Heart right ventricle (tissue), 16 donors: Measurements from ENCODE around the gene POLR2L. TPM values are rescaled to one million over a fixed set of nuclear protein-coding genes. Genes with fewer than 3 reads are reported as not detected.
A peak's percentile ranks its signal among the peaks of the same experiment; 100 is the strongest.

Experiments used
- ATAC-seq, 8 donors: fragments of 200-7000 bp; cut with Tn5 transposase; one replicate each; pipeline ENCODE4 v1.9.1; 2020; ENCODE audit warnings: mild to moderate bottlenecking in 8 of 8, moderate library complexity in 8 of 8, moderate number of reproducible peaks in 1 of 8
- DNase-seq, 2 donors: peaks; one replicate each; pipeline ENCODE4 v3.0.0-alpha.2; 2020
- H3K27ac ChIP-seq, 10 donors: fragments of 200-600 bp; sonication (generic) in 2 of 10; one replicate each; pipeline versions ENCODE4 v1.5.0 to v1.8.0; 2020 to 2022; ENCODE audit warnings: mild to moderate bottlenecking in 3 of 10
- H3K27me3 ChIP-seq, 7 donors: fragments of 200-600 bp; one replicate each; pipeline ENCODE4 v1.8.0; 2021 to 2022; ENCODE audit warnings: mild to moderate bottlenecking in 2 of 7
- H3K36me3 ChIP-seq, 9 donors: fragments of 200-600 bp; sonication (generic) in 1 of 9; one replicate each; pipeline versions ENCODE4 v1.5.0 to v1.8.0; 2020 to 2022; ENCODE audit warnings: mild to moderate bottlenecking in 2 of 9
- H3K4me1 ChIP-seq, 9 donors: fragments of 200-600 bp; sonication (generic) in 1 of 9; one replicate each; pipeline versions ENCODE4 v1.5.0 to v1.8.0; 2020 to 2022; ENCODE audit warnings: mild to moderate bottlenecking in 4 of 9
- H3K4me3 ChIP-seq, 10 donors: fragments of 200-600 bp; sonication (generic) in 2 of 10; one replicate each; pipeline versions ENCODE4 v1.5.0 to v1.8.0; 2020 to 2022; ENCODE audit warnings: mild to moderate bottlenecking in 7 of 10, moderate library complexity in 2 of 10
- H3K9me3 ChIP-seq, 11 donors: fragments of 200-600 bp in 10 of 11; sonication (generic) in 2 of 11; one replicate each; pipeline versions ENCODE4 v1.5.0 to v1.8.0; 2013 to 2022; ENCODE audit warnings: mild to moderate bottlenecking in 2 of 11, control low read depth in 1 of 11, moderate library complexity in 1 of 11
- WGBS, 2 donors: extraction: QIAGEN DNeasy Blood & Tissue Kit; methylation state at CpG; one replicate each; pipeline ENCODE4 v1.1.7; 2013; ENCODE audit warnings: inconsistent platforms in 1 of 2; 5-methylcytosine and 5-hydroxymethylcytosine counted together
- intact Hi-C, 10 donors: fragments of 100-400 bp; cut with DNase I; formaldehyde crosslinking; loops; one replicate each; pipeline versions ENCODE4 v1.11.1 to v1.14.2; 2022
- polyA plus RNA-seq, 2 donors: library from polyadenylated mRNA; stranded (reverse); fragments of 200-250 nt; gene quantifications; one replicate each; pipeline ENCODE4 v1.2.3, GENCODE V29; 2013
- total RNA-seq, 10 donors: library from RNA; stranded (reverse); fragmentation: NEBNext Ultra II Directional in 3 of 10; extraction: Animal tissue kit (Norgen Biotek cat#: 25700) in 3 of 10; gene quantifications; one replicate each; pipeline versions ENCODE4 v1.2.1 to v1.2.4, GENCODE V29; 2021 to 2023
- TF ChIP-seq, protein P1 (sequence below), 9 donors: fragments of 200-600 bp; sonication (generic) in 2 of 9; IDR thresholded peaks; one replicate each; pipeline versions ENCODE4 v1.5.0 to v1.8.0; 2021 to 2022; ENCODE audit warnings: antibody characterized with exemption in 9 of 9, mild to moderate bottlenecking in 5 of 9, moderate library complexity in 1 of 9
- donor health status: Arrhythmogenic right ventricular cardiomyopathy.
- donor health status: ischemic (EF 13 %, LVEDD 7.1; RV severe dilation, severe dysfunction).
- donor health status: healthy with polysubstance abuse.
- donor health status: DM: no; HTN: yes; CAD: no.
- donor health status: DM: no; HTN: no; CAD: no.
- donor health status: ischemic (EF 25% LVEDD 6.9; RV normal size, moderate dysfunction).
- donor health status: ischemic (EF 25% LVEDD 5.7; RV mildly dilated, moderate dysfunction).
- donor health status: healthy.
- donor health status: DM: yes; HTN: yes; CAD: no.
- donor health status: Ischemic cardiomyopathy.
- donor health status: ischemic (EF 35%, LVEDD 5.7; RV mildly dilated, moderate dysfunction).
- donor health status: nonischemic (EF 11% LVEDD 7.7; RV severe dilation, severe dysfunction).
- donor health status: DM: yes; HTN: yes; CAD: no.
- donor health status: PGD.
- donor health status: ischemic (EF 29% LVEDD 5.4; RV normal size, mild dysfunction).
- donor health status: nonischemic (EF 23%, LVEDD 6.1; RV moderate dilation, normal function).

Gene POLR2L
- total and polyA plus RNA-seq, 12 donors = 148 to 279 (median 234) TPM

DNA sequence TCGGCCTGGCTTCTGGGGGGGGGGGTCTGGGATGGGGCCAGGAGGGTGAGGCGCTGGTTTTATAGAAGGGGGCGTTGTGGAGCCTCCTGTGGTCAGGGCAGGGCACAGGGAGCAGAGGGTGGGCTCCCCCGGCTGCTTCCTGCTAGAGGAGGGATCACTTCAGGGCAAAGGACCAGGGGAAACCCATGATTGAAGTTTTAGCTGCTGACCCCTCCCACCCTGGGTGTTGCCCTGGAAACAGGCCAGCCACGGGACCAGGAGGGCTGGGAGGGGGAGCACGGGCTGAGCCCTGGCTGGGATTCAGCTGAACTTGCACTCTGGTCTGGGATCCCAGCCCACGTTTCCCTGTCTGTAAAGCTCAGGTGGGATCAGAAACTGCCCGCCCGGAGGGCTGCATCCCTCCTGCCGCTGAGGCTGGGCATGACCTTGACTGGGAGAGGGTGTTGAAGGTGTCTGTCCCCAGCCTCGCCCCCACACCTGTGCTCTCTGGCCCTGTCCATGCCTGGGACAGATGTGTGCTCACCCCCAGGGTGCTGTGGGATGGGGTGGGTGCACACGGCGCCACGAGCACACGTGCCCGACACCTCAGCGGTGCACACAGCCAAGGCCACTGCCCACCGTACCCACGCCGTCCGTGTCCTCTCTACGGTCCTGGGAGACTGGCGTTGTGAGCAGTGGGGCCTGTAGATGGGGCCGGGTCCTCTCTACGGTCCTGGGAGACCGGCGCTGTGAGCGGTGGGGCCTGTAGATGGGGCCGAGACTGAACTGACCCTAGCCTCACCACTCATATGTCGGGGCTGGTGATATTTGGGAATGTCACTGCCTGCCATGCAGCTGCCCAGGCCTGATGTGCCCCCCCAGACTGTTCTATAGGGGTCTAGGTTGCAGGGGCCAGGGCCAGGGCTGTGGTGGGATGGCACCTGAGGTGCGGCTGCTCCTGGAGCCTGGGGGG lies 2.6 kb upstream of the POLR2L start:
- intact Hi-C loops = loop anchor here in 6 of 10 donors (2.0 to 5.0 kb wide), 6 partner anchors 38 to 207 kb away; partner anchors contain the start of genes PIDD1 (in 3 of the 6), RPLP2 (in 3 of the 6), AP2A2 (in 1 of the 6) and CHID1 (in 1 of the 6)
- peaks cover 0 to 16% (median 8%) of the 10 kb centered on the region in 9 donors for H3K36me3 ChIP-seq
- peaks cover 40 to 81% (median 75%) of the 10 kb centered on the region in 9 donors for H3K4me1 ChIP-seq
- peak overlapping the region; percentile 94 to 100 (median 97) for H3K27ac ChIP-seq
- no peaks in the 10 kb centered on the region for H3K9me3 ChIP-seq
- H3K4me3 ChIP-seq = peak overlapping the region in 9 of 10 donors; percentile 71 to 100 (median 96)
- DNase-seq (peak; percentile 91 to 96), ATAC-seq (peak; percentile 38 to 77 (median 64))
- peaks cover 0 to 21% (median 0%) of the 10 kb centered on the region in 7 donors for H3K27me3 ChIP-seq
- WGBS, 2 donors = 20 to 21% methylated on average over 31 of the region's 31 CpGs
- TF ChIP-seq, protein P1, sequence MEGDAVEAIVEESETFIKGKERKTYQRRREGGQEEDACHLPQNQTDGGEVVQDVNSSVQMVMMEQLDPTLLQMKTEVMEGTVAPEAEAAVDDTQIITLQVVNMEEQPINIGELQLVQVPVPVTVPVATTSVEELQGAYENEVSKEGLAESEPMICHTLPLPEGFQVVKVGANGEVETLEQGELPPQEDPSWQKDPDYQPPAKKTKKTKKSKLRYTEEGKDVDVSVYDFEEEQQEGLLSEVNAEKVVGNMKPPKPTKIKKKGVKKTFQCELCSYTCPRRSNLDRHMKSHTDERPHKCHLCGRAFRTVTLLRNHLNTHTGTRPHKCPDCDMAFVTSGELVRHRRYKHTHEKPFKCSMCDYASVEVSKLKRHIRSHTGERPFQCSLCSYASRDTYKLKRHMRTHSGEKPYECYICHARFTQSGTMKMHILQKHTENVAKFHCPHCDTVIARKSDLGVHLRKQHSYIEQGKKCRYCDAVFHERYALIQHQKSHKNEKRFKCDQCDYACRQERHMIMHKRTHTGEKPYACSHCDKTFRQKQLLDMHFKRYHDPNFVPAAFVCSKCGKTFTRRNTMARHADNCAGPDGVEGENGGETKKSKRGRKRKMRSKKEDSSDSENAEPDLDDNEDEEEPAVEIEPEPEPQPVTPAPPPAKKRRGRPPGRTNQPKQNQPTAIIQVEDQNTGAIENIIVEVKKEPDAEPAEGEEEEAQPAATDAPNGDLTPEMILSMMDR (IDR thresholded peaks at IDR 0.05) = peak in 4 of 9 donors; percentile 13 to 46 (median 30)

DNA sequence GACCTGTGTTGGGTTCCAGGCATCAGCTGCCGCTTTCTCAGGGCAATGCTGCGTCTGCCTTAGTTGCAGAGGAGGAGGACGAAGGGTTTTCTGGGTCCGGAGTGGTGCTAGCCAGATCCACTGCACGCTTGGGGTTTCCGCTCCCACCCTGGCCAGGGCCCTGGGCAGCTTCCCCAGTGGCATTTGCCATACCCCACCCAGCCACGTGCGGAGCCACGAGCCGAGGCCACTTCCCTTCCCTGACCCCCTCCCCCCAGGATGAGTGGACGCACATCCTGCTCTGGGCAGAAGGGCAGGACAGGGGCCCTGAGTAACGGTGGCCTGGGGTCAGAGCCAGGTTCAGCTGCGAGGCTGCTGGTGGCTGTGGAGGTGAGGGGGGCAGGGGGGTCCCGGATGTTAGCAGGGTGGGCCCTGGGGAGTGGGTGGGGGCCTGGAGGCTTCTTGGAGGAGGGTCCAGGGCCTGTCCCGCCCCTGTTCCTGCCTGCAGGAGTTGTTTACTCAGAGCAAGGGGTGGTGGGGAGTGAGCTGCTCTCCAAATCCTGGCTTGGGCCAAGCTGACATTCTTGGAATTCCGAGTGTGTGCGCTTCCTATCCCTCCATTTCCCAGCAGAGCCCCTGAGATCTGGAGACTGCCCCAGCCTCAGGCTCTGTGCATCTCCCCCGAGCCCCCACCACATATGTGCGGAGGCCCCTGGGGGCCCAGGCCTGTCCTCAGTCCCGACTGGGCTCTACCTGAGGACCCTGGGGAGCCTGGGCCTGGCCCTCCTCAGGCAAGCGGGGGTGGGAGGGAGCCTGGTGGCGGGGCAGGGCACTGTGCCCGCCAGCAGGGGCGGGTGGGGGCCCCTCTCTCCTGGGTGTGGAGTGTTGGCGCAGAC lies 1.7 kb upstream of the POLR2L start:
- DNase-seq (peak; percentile 88 to 95), ATAC-seq (peak; percentile 41 to 75 (median 62))
- 0 to 4% methylated on average over 25 of the region's 25 CpGs for WGBS, 2 donors
- Histone ChIP-seq H3K27me3 (peaks cover 0 to 15% (median 0%) of the 10 kb centered on the region in 7 donors), H3K9me3 (no peaks in the 10 kb centered on the region), H3K27ac (peak overlapping the region; percentile 94 to 100 (median 97)), H3K4me3 (peak overlapping the region; percentile 71 to 100 (median 96)), H3K4me1 (peaks cover 43 to 86% (median 76%) of the 10 kb centered on the region in 9 donors), H3K36me3 (peaks cover 0 to 25% (median 17%) of the 10 kb centered on the region in 9 donors)
- TF ChIP-seq, protein P1 (IDR thresholded peaks at IDR 0.05) = no peak
- intact Hi-C loops = loop anchor here in 4 of 10 donors (2.0 to 5.0 kb wide), 3 partner anchors 35 to 207 kb away; partner anchors contain the start of genes RPLP2 (in 4 of the 4) and PIDD1 (in 3 of the 4)

DNA sequence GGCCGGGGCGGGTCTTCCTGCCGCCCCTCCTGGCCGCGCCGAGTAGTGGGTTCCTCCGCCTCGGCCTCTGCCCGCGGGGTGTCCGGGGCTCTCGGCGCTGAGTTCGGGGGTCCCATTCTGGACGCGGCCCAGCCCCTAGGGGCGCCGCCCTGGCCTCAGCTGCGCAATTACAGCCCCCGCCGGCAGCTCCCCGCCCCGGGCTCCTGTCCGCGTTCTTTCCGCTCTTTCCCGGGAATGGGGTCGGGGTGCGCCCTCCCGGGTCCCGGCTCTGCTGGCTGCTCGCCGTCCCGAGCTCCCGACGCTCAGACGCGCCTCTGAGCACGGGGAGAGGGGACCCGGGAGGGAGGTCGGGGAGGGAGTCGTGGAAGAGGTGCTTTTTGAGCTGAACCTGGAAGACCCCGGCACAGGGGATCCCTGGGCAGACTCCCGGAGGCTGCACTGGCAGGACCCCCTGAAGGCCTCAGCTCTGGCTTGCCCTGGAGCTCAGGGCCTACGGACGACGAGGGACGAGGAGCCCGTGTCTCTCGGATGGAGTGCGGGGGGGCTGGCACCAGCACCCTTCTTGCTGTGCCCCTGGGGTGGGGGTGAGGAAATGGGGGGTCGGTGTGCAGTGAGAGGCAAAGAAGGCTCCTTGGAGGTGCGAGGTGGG lies 881 bp upstream of the POLR2L start:
- Histone ChIP-seq H3K9me3 (no peaks in the 10 kb centered on the region), H3K36me3 (peaks cover 0 to 34% (median 24%) of the 10 kb centered on the region in 9 donors), H3K27me3 (peaks cover 0 to 6% (median 0%) of the 10 kb centered on the region in 7 donors), H3K4me3 (peak overlapping the region; percentile 71 to 100 (median 96)), H3K4me1 (peaks cover 35 to 86% (median 71%) of the 10 kb centered on the region in 9 donors), H3K27ac (peak overlapping the region; percentile 94 to 100 (median 97))
- DNase-seq = peak in 1 of 2 donors; percentile 50
- TF ChIP-seq, protein P1 (IDR thresholded peaks at IDR 0.05) = peak in 1 of 9 donors; percentile 33
- intact Hi-C loops = loop anchor here in 4 of 10 donors (2.0 to 5.0 kb wide), 2 partner anchors 34 to 36 kb away; partner anchors contain the start of genes RPLP2 (in 4 of the 4) and PIDD1 (in 3 of the 4)
- 1 to 3% methylated on average over 39 to 51 of the region's 53 CpGs for WGBS, 2 donors
- ATAC-seq = peak in 1 of 8 donors; percentile 1
